Measurements from ENCODE around the gene PAM16. TPM values are rescaled to one million over a fixed set of nuclear protein-coding genes. Genes with fewer than 3 reads are reported as not detected.
A peak's percentile ranks its signal among the peaks of the same experiment; 100 is the strongest.

Gene PAM16
- total RNA-seq, 1 experiment from 2014 or later, result 80.4 TPM

GRCh38 chr16:4369007-4369733 lies 18.0 kb upstream of the PAM16 start:
- Histone ChIP-seq H3K4me2 (ENCODE audit: insufficient read depth, insufficient read length, low read length) (no peak overlapping the region), H3K4ac (ENCODE audit: low read depth, low read length) (no peak overlapping the region)
- peak overlapping the region in 1 of 3 experiments; percentile 72; a peak in 1 of 7 replicates for H3K27ac Mint-ChIP-seq

More at GRCh38 chr16:4369007-4369733, 18.0 kb upstream of the PAM16 start:
- no peaks in the 10 kb centered on the region for H3K36me3 Mint-ChIP-seq (ENCODE audit: insufficient read depth in 1 of 3, low read depth in 3 of 3)
- no peaks in the 10 kb centered on the region for H3K9me3 Mint-ChIP-seq
- Histone ChIP-seq H3K56ac (ENCODE audit: insufficient read length, low read depth, low read length) (no peak overlapping the region), H2AFZ (ENCODE audit: low read length) (no peak overlapping the region), H2BK5ac (ENCODE audit: insufficient read length, low read length) (no peak overlapping the region), H3K9me3 (ENCODE audit: control insufficient read depth, low read depth, low read length) (no peaks in the 10 kb centered on the region), H3K23ac (ENCODE audit: insufficient read length, low read depth, low read length) (no peak overlapping the region), H2BK15ac (ENCODE audit: low read depth, low read length) (no peak overlapping the region), H4K20me1 (ENCODE audit: control insufficient read depth, insufficient read depth, insufficient read length) (no peaks in the 10 kb centered on the region), H3K18ac (ENCODE audit: insufficient read length, low read depth, low read length) (no peak overlapping the region), H3K79me1 (ENCODE audit: insufficient read depth, low read depth, low read length, poor library complexity, severe bottlenecking) (no peaks in the 10 kb centered on the region), H4K5ac (ENCODE audit: insufficient read length, low read depth, low read length) (no peak overlapping the region), H3T11ph (ENCODE audit: low read length) (no peak overlapping the region), H2BK20ac (ENCODE audit: low read depth, low read length, poor library complexity, severe bottlenecking) (no peak overlapping the region), H3K4me1 (ENCODE audit: insufficient read depth, low read length) (peaks cover 4% of the 10 kb centered on the region; the same call in 1 of the 2 replicates), H2AK5ac (ENCODE audit: insufficient read length, low read length) (no peak overlapping the region), H2BK12ac (ENCODE audit: insufficient read length, low read depth, low read length) (no peak overlapping the region), H3K23me2 (ENCODE audit: insufficient read length, low read depth, low read length, poor library complexity, severe bottlenecking) (no peaks in the 10 kb centered on the region), H3K27me3 (ENCODE audit: insufficient read depth, low read length) (no peaks in the 10 kb centered on the region), H4K91ac (ENCODE audit: insufficient read length, low read depth, low read length) (no peak overlapping the region), H3K27ac (ENCODE audit: insufficient read length, low read depth, low read length) (no peak overlapping the region), H3K9ac (ENCODE audit: extremely low read depth, insufficient read length, low read length) (no peak overlapping the region), H2BK120ac (ENCODE audit: low read depth, low read length, poor library complexity, severe bottlenecking) (no peak overlapping the region), H3K79me2 (ENCODE audit: insufficient read depth, low read length) (no peaks in the 10 kb centered on the region), H3K14ac (ENCODE audit: insufficient read depth, low read length) (no peak overlapping the region), H4K8ac (replicated peaks; ENCODE audit: insufficient read length, low read depth, low read length) (no peak overlapping the region)
- DNase-seq, result no peak
- H3K4me3 Mint-ChIP-seq, result no peak overlapping the region
- no CpG with 5 or more reads among the region's 13 CpGs for WGBS (ENCODE audit: extremely low coverage, insufficient read length, low lambda C conversion rate)
- H3K4me1 Mint-ChIP-seq, result peaks cover 11 to 19% of the 10 kb centered on the region in 2 experiments
- no peaks in the 10 kb centered on the region for H3K27me3 Mint-ChIP-seq (ENCODE audit: low read depth)
- no peak for TF ChIP-seq CTCF (conservative IDR thresholded peaks at IDR 0.05)
